Measurements from ENCODE around the gene JARID2. TPM values are rescaled to one million over a fixed set of nuclear protein-coding genes. Genes with fewer than 3 reads are reported as not detected.

JARID2 gene
- total RNA-seq, 1 donor from 2014 or later = 17.9 TPM

DNA sequence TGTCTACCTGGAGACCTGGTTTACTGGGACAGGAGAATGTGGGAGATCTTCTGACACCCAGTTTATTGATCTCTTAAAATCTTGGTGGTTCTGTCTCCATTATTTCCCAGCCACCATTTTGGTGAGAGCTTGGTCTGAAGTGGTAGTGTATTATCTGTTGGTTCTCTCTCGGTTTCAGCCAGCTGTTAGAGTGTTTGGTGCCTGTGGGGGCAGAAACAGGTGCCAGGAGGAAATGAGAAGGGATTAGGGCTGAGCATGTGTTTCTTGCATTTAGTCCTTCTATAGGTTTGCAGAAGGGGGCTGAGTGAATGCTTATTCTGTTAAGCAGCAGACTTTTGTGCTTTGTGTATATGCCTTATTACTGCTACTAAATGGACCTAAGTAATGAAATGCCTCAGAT, 9.6 kb downstream of the JARID2 start:
- Histone ChIP-seq H3K36me3 (no peaks in the 10 kb centered on the region), H3K4me1 (peaks cover 65% of the 10 kb centered on the region), H3K9me3 (no peaks in the 10 kb centered on the region), H3K4me3 (no peak overlapping the region), H3K27me3 (no peaks in the 10 kb centered on the region), H3K27ac (no peak overlapping the region)
- no peak for DNase-seq (ENCODE audit: extremely low spot score in 2 of 2)
- TF ChIP-seq POLR2A (IDR thresholded peaks at IDR 0.05) = no peak
- no peak for TF ChIP-seq POLR2AphosphoS5 (IDR thresholded peaks at IDR 0.05; ENCODE audit: insufficient read depth in 1 of 2, low read depth in 1 of 2)
- TF ChIP-seq, protein P1, sequence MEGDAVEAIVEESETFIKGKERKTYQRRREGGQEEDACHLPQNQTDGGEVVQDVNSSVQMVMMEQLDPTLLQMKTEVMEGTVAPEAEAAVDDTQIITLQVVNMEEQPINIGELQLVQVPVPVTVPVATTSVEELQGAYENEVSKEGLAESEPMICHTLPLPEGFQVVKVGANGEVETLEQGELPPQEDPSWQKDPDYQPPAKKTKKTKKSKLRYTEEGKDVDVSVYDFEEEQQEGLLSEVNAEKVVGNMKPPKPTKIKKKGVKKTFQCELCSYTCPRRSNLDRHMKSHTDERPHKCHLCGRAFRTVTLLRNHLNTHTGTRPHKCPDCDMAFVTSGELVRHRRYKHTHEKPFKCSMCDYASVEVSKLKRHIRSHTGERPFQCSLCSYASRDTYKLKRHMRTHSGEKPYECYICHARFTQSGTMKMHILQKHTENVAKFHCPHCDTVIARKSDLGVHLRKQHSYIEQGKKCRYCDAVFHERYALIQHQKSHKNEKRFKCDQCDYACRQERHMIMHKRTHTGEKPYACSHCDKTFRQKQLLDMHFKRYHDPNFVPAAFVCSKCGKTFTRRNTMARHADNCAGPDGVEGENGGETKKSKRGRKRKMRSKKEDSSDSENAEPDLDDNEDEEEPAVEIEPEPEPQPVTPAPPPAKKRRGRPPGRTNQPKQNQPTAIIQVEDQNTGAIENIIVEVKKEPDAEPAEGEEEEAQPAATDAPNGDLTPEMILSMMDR (IDR thresholded peaks at IDR 0.05) = no peak
- intact Hi-C loops (cut with DNase I) = no loop called here

DNA sequence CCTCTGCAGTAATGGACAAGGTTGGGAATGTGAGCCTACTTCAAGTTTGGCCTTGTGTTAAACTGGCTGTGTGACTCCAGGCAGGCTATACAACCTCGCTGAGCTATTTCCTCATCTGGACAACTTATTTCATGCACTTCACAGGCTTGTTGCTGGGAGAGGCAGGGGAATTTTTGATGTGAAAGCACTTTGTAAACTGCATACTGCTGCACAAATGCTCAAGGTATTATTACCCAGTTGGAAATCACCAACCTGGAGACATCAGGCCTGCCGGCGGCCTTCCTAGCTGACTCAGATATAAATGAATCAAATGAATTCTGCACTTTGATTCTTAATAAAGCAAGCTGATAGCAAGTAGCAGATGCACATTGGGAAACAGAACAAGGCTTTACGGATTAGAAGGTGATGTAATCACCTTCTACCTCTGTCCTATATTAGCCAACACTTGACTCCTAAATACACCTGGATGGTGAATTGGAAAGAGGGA, 10.1 kb downstream of the JARID2 start:
- Histone ChIP-seq H3K9me3 (no peaks in the 10 kb centered on the region), H3K36me3 (no peaks in the 10 kb centered on the region), H3K4me3 (no peak overlapping the region), H3K27me3 (no peaks in the 10 kb centered on the region), H3K27ac (no peak overlapping the region), H3K4me1 (peaks cover 70% of the 10 kb centered on the region)
- peak in 1 of 2 donors; percentile 31 for TF ChIP-seq POLR2AphosphoS5 (IDR thresholded peaks at IDR 0.05; ENCODE audit: insufficient read depth in 1 of 2, low read depth in 1 of 2)
- no peak for TF ChIP-seq POLR2A (IDR thresholded peaks at IDR 0.05)
- intact Hi-C loops (cut with DNase I) = no loop called here
- DNase-seq (ENCODE audit: extremely low spot score in 2 of 2) = no peak

DNA sequence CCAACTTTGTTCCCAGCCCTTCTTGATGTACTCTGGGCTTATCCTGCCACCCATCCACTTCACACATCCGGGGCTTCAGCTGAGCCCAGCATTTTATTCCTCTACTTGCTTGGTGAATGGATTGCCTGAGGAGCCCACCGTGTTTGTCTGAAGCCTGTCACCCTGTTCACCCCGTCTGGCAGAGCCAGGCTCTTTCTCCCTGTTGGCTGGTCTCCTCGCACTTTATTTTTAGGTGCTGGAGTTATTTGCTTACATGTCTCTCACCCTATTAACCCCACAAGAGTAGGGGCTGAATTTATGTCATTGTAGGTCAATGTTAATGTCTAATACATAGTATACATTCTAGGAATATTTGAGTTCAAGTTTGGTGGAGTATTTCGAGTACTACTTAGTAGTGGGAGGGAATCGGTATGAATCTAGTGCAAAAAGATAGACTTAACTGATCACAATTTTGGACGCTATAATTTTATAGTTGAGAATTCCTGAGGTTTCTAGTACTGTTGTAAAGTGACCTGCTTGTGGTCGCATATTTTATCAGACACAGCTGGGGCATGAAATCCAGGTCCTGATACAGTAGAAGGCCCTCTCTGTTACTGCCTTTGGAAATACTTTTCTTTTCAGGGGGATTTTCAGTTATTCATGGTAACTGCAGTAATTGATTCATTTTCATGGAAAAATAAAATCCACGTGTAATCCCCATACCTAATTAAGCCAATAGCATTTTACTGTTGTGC, 10.8 kb downstream of the JARID2 start:
- intact Hi-C loops (cut with DNase I) = no loop called here
- Histone ChIP-seq H3K4me3 (no peak overlapping the region), H3K36me3 (no peaks in the 10 kb centered on the region), H3K27me3 (no peaks in the 10 kb centered on the region), H3K9me3 (no peaks in the 10 kb centered on the region), H3K4me1 (peaks cover 67% of the 10 kb centered on the region), H3K27ac (no peak overlapping the region)
- TF ChIP-seq POLR2AphosphoS5 (IDR thresholded peaks at IDR 0.05; ENCODE audit: insufficient read depth in 1 of 2, low read depth in 1 of 2) (no peak), POLR2A (IDR thresholded peaks at IDR 0.05) (no peak)
- TF ChIP-seq, protein P1 (IDR thresholded peaks at IDR 0.05) = no peak
- no peak for DNase-seq (ENCODE audit: extremely low spot score in 2 of 2)

DNA sequence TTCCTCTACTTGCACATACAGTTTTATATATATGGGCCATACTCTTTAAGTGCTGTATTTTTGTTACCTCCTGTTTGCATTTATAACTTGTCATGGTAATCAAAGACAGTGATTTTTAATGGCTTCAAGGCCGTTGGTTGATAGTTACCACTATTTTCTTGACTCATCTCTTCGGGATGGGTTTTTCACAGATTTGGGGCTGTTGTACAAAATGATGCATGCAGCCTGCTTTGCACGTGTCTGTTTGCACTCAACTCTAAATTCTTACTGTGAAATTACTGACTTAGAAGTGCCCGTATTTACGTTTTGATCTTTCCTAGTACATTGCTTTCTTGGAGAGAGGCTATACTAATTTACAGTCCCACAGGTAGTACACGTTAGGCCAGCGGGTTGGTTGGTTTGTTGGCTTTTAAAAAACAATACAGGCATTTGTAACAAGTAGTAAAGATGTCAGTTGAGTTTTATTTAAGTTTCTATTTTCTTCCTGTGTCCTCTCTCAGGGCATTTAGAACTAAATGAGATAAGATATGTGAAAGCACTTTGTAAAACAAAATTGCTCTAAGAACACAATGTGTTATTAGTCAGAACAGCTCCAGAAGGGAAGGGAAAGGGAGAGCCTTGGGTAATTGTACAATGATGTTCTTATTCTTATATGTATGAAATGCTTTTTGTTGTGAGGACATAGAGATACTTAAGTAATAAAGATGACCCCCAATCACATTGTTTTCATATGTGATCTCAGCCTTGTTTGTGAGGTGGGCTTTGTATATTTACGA, 11.7 kb downstream of the JARID2 start:
- TF ChIP-seq POLR2A (IDR thresholded peaks at IDR 0.05) = no peak
- no peak for TF ChIP-seq POLR2AphosphoS5 (IDR thresholded peaks at IDR 0.05; ENCODE audit: insufficient read depth in 1 of 2, low read depth in 1 of 2)
- TF ChIP-seq, protein P1 (IDR thresholded peaks at IDR 0.05) = no peak
- no peak overlapping the region for H3K4me3 ChIP-seq
- H3K36me3 ChIP-seq = no peaks in the 10 kb centered on the region
- DNase-seq (ENCODE audit: extremely low spot score in 2 of 2) = no peak
- no peaks in the 10 kb centered on the region for H3K9me3 ChIP-seq
- peaks cover 61% of the 10 kb centered on the region for H3K4me1 ChIP-seq
- H3K27me3 ChIP-seq = no peaks in the 10 kb centered on the region
- intact Hi-C loops (cut with DNase I) = no loop called here
- no peak overlapping the region for H3K27ac ChIP-seq

DNA sequence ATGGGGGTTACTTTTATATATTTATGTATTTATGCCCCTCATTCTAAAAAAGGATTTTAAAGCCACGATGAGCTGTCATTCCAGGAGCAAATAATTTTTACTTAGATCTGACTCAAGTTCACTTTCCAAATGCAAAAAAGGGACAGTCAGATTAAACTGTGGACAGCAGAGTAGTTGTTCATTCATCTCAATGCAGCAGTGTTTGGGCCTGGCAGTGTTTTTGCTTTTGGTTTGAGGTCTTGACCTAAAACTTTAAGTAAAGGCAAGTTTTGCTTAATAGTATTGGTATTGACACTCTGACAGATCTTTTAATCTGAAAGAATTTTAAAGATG, 13.9 kb downstream of the JARID2 start:
- Histone ChIP-seq H3K27me3 (no peaks in the 10 kb centered on the region), H3K27ac (no peak overlapping the region), H3K36me3 (no peaks in the 10 kb centered on the region), H3K9me3 (no peaks in the 10 kb centered on the region), H3K4me1 (peaks cover 67% of the 10 kb centered on the region), H3K4me3 (no peak overlapping the region)
- intact Hi-C loops (cut with DNase I) = no loop called here
- TF ChIP-seq POLR2AphosphoS5 (IDR thresholded peaks at IDR 0.05; ENCODE audit: insufficient read depth in 1 of 2, low read depth in 1 of 2) (no peak), POLR2A (IDR thresholded peaks at IDR 0.05) (no peak)
- TF ChIP-seq, protein P1 (IDR thresholded peaks at IDR 0.05) = no peak
- DNase-seq (ENCODE audit: extremely low spot score in 2 of 2) = no peak
